ENCODE measurements around the gene ELAVL2.

Gene ELAVL2

GRCh38 chr9:23717505-23717904 lies 108.5 kb downstream of the ELAVL2 start:
- DNase-seq, result no peak

DNA sequence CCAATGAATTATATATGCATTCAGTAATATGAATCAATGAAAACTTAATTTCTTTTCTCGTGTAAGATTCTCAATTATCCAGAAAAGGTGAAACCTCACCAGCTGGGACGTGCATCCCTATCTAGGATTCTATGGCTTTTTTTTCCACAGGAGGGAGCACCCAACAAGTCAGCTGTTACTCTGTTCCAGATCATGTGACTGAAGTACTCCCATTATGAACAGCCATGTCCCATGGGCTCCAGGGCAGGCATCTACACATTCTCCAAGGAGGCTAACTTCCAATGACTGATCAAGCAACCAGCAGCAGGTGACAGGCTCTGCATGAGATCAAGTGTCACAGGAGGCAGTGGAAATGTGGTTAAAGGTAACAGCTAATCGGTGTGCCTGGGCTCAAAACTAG lies 118.8 kb downstream of the ELAVL2 start:
- DNase-seq, result no peak

GRCh38 chr9:23702311-23702922 lies 123.6 kb downstream of the ELAVL2 start:
- no peak for DNase-seq

DNA sequence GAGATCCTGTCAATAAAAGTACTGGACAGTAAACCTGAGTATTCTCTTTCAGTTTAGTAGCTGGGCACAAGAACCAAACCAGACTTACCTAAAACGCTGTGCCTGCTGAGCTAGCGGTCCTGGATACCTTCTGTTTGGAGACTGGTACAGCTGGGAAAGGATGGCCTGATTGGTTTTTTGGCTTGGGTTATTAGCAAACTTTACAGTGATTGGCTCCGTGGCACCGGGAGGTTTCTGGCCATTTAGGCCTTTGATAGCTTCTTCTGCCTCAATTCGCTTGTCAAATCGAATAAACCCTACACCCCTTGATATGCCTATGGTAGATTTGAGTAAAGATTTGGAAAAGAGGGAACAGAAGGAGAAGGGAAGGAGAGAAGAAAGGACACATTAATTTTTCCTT lies 124.7 kb downstream of the ELAVL2 start:
- no peak for DNase-seq

- DNase-seq, result no peak
These were observed 125.7 kb downstream of the ELAVL2 start for GRCh38 chr9:23700359-23700758.

- no peak for DNase-seq
These were observed 127.9 kb downstream of the ELAVL2 start for GRCh38 chr9:23698161-23698560.

DNA sequence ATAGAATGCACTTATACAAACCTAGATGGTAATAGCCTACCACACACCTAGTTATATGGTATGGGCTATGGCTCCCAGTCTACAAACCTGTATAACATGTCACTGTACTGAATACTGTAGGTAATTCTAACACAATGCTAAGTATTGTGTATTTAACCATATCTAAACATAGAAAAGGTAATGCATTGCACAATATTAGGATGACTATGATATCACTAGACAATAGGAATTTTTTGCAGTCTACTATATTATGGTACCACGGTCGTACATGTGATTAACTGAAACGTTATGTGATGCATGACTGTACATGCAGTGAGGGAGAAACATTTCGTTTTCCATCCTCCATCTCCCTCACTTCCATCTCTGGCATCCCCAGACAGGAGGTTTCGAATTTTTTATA lies 130.5 kb downstream of the ELAVL2 start:
- DNase-seq, result no peak

GRCh38 chr9:23693374-23693773 lies 132.7 kb downstream of the ELAVL2 start:
- no peak for DNase-seq

- no peak for DNase-seq
These were observed 139.1 kb downstream of the ELAVL2 start for GRCh38 chr9:23686896-23687295.

- DNase-seq, result no peak
These were observed 139.8 kb downstream of the ELAVL2 start for GRCh38 chr9:23686257-23686656.

- DNase-seq, result no peak
These were observed 142.4 kb downstream of the ELAVL2 start for GRCh38 chr9:23683611-23684061.

- no peak for DNase-seq
These were observed 143.1 kb downstream of the ELAVL2 start for GRCh38 chr9:23682891-23683431.

DNA sequence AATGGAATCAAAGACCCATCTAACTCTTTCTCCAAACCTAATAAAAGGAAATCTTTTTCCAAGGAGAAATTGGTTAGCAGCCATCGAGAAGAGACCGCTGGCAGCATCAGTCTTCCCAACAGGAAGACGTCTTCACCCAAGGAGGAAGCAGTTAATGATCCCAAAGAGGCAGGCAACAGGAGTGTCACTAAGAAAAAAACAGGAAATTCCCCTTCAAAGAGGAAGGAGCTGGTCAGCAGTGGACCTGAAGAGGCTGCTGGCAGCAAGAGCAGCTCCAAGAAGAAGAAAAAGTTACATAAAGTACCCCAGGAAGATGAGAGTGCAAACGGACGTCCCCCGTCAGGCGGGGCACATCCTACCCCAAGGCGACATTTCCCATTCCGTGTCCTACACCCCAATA lies 143.7 kb downstream of the ELAVL2 start:
- DNase-seq, result no peak

DNA sequence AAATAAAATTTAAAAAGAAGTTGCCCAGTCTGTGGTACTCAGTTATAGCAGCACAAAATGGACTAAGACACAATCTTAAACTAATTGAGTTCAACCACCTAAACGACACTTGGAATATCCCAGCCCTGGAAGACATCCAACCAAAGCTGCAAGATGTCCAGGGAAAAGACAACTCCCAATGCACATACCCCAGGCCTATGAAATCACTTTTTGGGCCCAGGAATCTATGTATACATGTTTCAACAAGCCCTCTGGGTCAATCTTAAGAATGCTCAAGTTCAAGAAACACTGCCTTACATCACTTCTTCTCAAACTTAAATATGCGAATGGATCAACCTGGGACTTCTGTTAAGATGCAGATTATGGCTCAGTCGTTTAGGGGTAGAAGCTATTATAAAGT lies 148.6 kb downstream of the ELAVL2 start:
- no peak for DNase-seq

DNA sequence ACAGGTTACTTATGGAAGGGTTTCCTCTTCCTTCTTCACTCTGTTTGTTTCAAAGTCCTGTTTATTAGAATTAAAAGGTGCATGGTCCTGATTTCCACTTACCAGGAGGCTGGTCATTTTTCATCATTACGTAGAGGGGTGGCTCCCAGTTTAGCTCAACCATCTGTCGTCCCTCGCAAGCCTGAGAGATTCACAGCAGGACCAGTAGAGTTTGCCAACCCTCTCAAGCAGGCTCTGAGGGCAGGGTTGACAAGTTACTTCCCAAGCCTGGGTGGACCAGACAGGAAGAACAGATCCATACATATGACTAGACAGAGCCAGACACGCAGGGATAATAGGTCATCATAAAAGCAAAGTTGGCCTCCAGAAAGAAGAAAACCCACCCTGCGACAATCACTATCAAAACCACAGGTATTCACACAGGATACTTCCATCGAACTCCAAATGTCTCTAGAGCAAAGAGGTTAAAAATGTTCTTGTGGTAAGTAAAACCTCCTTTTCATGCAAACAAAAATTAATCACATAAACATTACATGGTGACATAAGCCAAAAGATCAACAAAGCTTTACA lies 151.9 kb downstream of the ELAVL2 start:
- no peak for DNase-seq

DNA sequence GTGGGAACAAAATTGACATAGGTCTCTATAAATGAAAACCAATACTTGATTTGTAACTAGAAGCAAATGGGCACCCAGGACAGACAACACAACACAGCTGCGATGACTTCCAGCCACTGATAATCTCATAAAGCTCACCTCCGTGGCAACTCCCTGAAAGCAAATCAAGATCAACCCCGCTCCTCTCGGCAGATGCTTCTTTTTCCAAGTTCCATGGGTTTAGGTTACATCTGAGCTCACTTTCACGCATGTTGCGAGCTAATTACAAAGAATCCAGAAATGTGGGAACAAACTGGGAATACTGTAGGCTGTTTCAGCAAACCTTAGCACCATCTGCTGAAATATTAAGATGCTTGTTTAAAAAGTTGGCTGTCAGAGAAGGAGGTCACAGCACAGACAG lies 153.9 kb downstream of the ELAVL2 start:
- DNase-seq, result no peak

GRCh38 chr9:23669776-23670175 lies 156.3 kb downstream of the ELAVL2 start:
- no peak for DNase-seq

- no peak for DNase-seq
These were observed 160.4 kb downstream of the ELAVL2 start for GRCh38 chr9:23665635-23666034.

GRCh38 chr9:23665051-23665450 lies 161.0 kb downstream of the ELAVL2 start:
- no peak for DNase-seq

DNA sequence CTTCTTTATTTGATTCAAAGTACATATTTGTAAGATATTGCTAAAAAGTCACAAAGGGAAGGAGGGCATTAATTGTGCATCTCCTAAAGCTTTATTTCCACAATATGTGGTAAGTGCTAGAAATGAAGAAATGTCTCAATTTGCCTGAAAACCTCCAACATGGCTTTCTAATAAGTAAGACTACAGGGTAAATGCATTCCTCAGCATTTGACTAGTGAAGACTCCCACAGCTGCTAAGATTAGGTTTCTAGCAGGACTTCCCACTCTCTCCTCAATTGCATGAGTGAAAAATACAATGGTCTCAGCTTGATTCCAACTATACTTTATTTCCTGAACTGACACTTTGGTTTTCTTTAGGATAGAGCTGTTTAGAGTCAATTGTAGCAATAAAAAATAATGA lies 162.1 kb downstream of the ELAVL2 start:
- no peak for DNase-seq

DNA sequence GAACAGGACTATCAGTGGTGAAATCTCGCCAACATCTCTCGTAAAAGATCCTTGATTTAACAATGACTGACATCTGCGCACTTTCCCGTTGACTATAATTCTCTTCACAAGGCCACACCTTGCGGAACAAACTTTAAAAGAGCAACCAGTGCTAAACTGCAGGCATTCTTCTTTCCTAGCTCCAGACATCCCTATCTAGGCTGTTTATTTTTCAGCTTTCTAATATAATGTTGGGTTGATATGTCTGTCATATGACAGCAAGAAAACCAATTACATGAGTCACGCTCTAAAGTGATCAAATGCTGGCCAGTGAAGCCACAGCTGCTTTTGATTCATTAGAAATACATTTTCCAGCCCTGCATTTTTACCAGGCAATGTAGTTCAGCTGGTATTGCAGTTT lies 162.5 kb downstream of the ELAVL2 start:
- no peak for DNase-seq

DNA sequence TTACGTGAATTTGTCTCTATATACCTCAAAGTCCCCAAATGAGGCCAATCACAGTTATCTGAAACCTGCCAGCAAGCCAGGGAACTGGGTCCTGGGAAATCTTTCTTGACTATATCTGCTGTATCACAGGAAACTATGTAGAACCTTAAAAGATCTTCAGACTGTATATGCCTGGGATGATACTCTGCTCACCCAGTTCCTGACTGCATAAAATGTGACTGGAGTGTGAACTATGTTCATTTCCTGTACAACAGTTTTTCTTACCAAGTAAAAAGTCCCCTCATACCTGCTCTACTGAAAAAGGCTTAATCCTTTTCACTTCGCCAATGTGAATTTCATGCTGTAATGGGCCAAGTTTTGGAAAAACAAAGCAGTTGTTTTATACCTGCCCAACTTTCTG lies 162.9 kb downstream of the ELAVL2 start:
- DNase-seq, result no peak

GRCh38 chr9:23662320-23662719 lies 163.7 kb downstream of the ELAVL2 start:
- DNase-seq, result no peak

DNA sequence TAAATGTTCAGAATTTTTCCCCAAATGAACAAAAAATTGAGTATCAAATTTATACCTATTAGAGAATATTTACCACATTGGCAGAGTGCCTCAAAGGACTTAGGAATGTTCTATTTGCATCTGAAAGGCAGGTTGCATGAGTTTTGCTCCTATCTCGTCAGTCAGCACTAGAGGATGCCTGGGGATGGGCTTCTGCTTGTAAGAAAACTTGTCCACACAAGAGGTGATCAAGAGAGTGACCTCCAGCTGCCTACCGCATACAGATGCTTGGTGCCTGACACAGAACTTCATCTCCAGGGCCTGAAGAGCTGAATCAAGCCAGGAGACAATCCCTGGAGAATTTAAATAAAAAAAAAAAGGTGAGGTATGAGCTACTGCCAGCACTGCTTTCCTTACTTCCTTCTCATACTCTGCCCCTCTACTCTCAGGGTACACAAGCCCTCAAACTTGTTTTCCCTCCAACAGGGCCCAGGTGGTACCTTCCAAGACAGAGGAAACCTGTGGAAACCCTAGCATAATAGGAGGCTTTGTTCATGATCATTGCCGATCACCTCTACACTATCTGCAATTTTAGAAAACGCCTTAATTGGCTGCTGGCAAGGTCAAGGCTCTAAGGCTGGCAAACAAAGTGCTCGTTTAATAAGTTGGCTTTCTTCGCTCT lies 166.6 kb downstream of the ELAVL2 start:
- DNase-seq, result no peak
